K562 (cell line): ENCODE results near the gene ITPR2. TPM values are rescaled to one million over a fixed set of nuclear protein-coding genes. Genes with fewer than 3 reads are reported as not detected.

Experiments
- BHLHE40 ChIP-seq: IDR thresholded peaks from 2 replicates; pipeline ENCODE4 v1.6.1; 2011; ENCODE audit warnings: low read length, improper control_type of control experiment
- FOS ChIP-seq: IDR thresholded peaks from 3 replicates; pipeline ENCODE4 v1.6.1; 2011; ENCODE audit not compliant: insufficient read length; ENCODE audit errors: extremely low read depth
- HNRNPLL ChIP-seq: fragments of 200-400 bp; formaldehyde crosslinking; IDR thresholded peaks from 2 replicates; pipeline ENCODE4 v1.6.1; 2017; ENCODE audit warnings: low read length, low read depth, mild to moderate bottlenecking; ENCODE audit not compliant: poor library complexity, severe bottlenecking
- KHSRP ChIP-seq: fragments of 450-650 bp; IDR thresholded peaks from 2 replicates; pipeline ENCODE4 v1.6.1; 2017
- MAX ChIP-seq: sonication (generic); formaldehyde crosslinking; IDR thresholded peaks from 2 replicates; pipeline ENCODE4 v1.9.0; 2022; ENCODE audit warnings: mild to moderate bottlenecking, missing genetic modification reagents
- MTA2 ChIP-seq: fragments of 450-650 bp; IDR thresholded peaks from 2 replicates; pipeline ENCODE4 v1.6.1; 2016; ENCODE audit warnings: low read depth
- NCOA4 ChIP-seq: fragments of 450-650 bp; IDR thresholded peaks from 2 replicates; pipeline ENCODE4 v1.6.1; 2018; ENCODE audit warnings: mild to moderate bottlenecking; ENCODE audit not compliant: partially characterized antibody
- NFRKB ChIP-seq: fragments of 450-650 bp; IDR thresholded peaks from 2 replicates; pipeline ENCODE4 v1.6.1; 2016; ENCODE audit warnings: low read depth
- NR2F6 ChIP-seq: fragments of 450-650 bp; formaldehyde crosslinking; IDR thresholded peaks from 2 replicates; pipeline ENCODE4 v1.4.0; 2020; ENCODE audit warnings: mild to moderate bottlenecking
- OTX1 ChIP-seq: fragments of 450-650 bp; formaldehyde crosslinking; IDR thresholded peaks from 2 replicates; pipeline ENCODE4 v1.4.0; 2022; ENCODE audit warnings: mild to moderate bottlenecking
- RCOR1 ChIP-seq, 2 experiments: IDR thresholded peaks; 2 replicates each; pipeline ENCODE4 v1.6.1; 2012; ENCODE audit warnings: low read depth in 2 of 2, low read length in 2 of 2, borderline replicate concordance in 1 of 2, improper control_type of control experiment in 1 of 2
- RFX5 ChIP-seq: IDR thresholded peaks from 2 replicates; pipeline ENCODE4 v1.6.1; 2011; ENCODE audit warnings: low read depth, mild to moderate bottlenecking, improper control_type of control experiment, low read length
- SAP30 ChIP-seq: fragments of 200-600 bp; sonication (generic); IDR thresholded peaks from 2 replicates; pipeline ENCODE4 v1.6.1; 2012; ENCODE audit warnings: borderline replicate concordance, low read depth, mild to moderate bottlenecking, moderate library complexity, low read length, control low read depth, inconsistent platforms; ENCODE audit not compliant: insufficient read depth, poor library complexity, severe bottlenecking
- TEAD1 ChIP-seq, 2 experiments: fragments of 450-650 bp in 1 of 2; sonication (generic) in 1 of 2; formaldehyde crosslinking; IDR thresholded peaks; 2 replicates each; pipeline versions ENCODE4 v1.4.0 to v1.8.0; 2020 to 2022; ENCODE audit warnings: mild to moderate bottlenecking in 2 of 2, missing genetic modification reagents in 1 of 2
- TEAD4 ChIP-seq, 2 experiments: sonication (generic) in 1 of 2; formaldehyde crosslinking in 1 of 2; IDR thresholded peaks; 2 replicates each; pipeline versions ENCODE4 v1.6.1 to v1.8.0; 2012 to 2022; ENCODE audit warnings: borderline replicate concordance in 1 of 2, inconsistent platforms in 1 of 2, low read length in 1 of 2, mild to moderate bottlenecking in 1 of 2, missing genetic modification reagents in 1 of 2
- ZBTB40 ChIP-seq, 2 experiments: fragments of 450-650 bp in 1 of 2; sonication (generic) in 1 of 2; formaldehyde crosslinking in 1 of 2; IDR thresholded peaks; 2 replicates each; pipeline versions ENCODE4 v1.7.1 to v1.9.0; 2016 to 2022; ENCODE audit warnings: inconsistent platforms in 1 of 2, mild to moderate bottlenecking in 1 of 2, missing genetic modification reagents in 1 of 2
- ZC3H11A ChIP-seq: IDR thresholded peaks from 2 replicates; pipeline ENCODE4 v1.6.1; 2012; ENCODE audit warnings: low read depth, low read length, improper control_type of control experiment
- ZFPM2 ChIP-seq: fragments of 250-450 bp; sonication (Bioruptor Pico); IDR thresholded peaks from 2 replicates; pipeline ENCODE4 v1.5.1; 2022; ENCODE audit warnings: mild to moderate bottlenecking
- ZNF224 ChIP-seq: sonication (generic); formaldehyde crosslinking; IDR thresholded peaks from 2 replicates; pipeline ENCODE4 v1.8.0; 2022; ENCODE audit warnings: mild to moderate bottlenecking, missing genetic modification reagents
- ZNF253 ChIP-seq: fragments of 250-450 bp; sonication (Bioruptor Pico); conservative IDR thresholded peaks from 2 replicates; pipeline ENCODE4 v1.6.1; 2021; ENCODE audit warnings: mild to moderate bottlenecking
- ZNF57 ChIP-seq: fragments of 450-650 bp; formaldehyde crosslinking; IDR thresholded peaks from 2 replicates; pipeline ENCODE4 v1.4.0; 2020; ENCODE audit warnings: mild to moderate bottlenecking, moderate library complexity
- polyA plus RNA-seq, 8 experiments: library from polyadenylated mRNA; depleted of rRNA in 4 of 8; stranded (reverse) in 5 of 8; unstranded in 3 of 8; fragments of >200 nt; fragmentation: Nextera tagmentation in 2 of 8; fragmentation: Illumina TruSeq in 1 of 8; extraction: Ambion mirVana in 2 of 8; extraction: Trizol in 1 of 8; gene quantifications; 2 replicates each; pipeline versions ENCODE4 v1.2.1 to v1.2.3, GENCODE V29; 2011 to 2014; ENCODE audit warnings: inconsistent platforms in 1 of 8, missing spikeins in 1 of 8
- total RNA-seq, 7 experiments: library from RNA; depleted of rRNA in 6 of 7; stranded (reverse); fragments of >200 nt in 6 of 7; fragmentation: Illumina TruSeq in 2 of 7; extraction: Trizol in 2 of 7; gene quantifications; 2 replicates each; pipeline versions ENCODE4 v1.2.1 to v1.2.3, GENCODE V29; 2011 to 2021; ENCODE audit warnings: low replicate concordance in 1 of 7

Gene ITPR2
- total and polyA plus RNA-seq, 9 of the 15 experiments (the other 6 are each of a cell fraction or from before 2014, with no cell fraction given), result 0.21 to 3.3 (median 0.95) TPM

DNA sequence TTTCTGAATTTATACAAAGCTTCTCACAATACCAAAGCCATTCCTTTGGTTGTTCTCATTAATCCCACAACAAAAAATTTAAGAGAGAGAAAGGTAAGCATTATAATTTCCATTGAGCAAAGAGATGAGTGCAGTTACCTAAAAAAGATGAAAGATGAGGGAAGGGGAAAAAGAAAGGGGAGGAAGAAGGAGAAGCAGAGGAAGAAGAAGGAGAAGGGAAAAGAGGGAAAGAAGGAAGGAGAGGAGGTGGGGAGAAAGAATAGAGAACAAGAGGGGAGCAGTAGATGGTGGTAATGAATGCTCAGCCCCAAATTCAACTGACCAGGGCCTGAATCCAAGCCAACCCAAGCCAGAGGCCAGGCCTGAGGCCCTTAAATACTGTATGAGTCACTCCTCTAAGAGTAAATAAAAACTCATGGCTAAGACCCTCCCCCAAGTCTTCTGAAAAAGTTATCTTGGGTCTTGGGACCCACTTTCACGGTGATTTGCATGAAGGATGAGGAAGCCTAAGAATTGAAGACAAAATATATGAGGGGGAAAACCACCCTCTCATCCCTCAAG is 144.6 kb downstream of the ITPR2 start (continued):
- TF ChIP-seq BHLHE40 (no peak), FOS (peak; percentile 12), RFX5 (no peak), MAX (CRISPR knock-in tag) (no peak), NCOA4 (no peak), ZNF253 (no peak), ZC3H11A (no peak), TEAD4 (IDR thresholded peaks at IDR 0.05; ENCODE audit: low read length) (no peak), TEAD4 (CRISPR knock-in tag; IDR thresholded peaks at IDR 0.05; ENCODE audit: borderline replicate concordance) (no peak), KHSRP (no peak), OTX1 (CRISPR knock-in tag) (no peak), MTA2 (no peak), ZFPM2 (CRISPR knock-in tag) (no peak), NR2F6 (CRISPR knock-in tag) (no peak), ZNF57 (CRISPR knock-in tag) (no peak), ZBTB40 (IDR thresholded peaks at IDR 0.05) (no peak), ZBTB40 (CRISPR knock-in tag; IDR thresholded peaks at IDR 0.05) (no peak), NFRKB (peak; percentile 78; the same call in 1 of the 2 replicates), ZNF224 (CRISPR knock-in tag) (no peak), HNRNPLL (no peak), SAP30 (no peak), RCOR1 (IDR thresholded peaks at IDR 0.05; ENCODE audit: borderline replicate concordance in 1 of 2, low read depth in 2 of 2, low read length in 2 of 2) (no peak), TEAD1 (CRISPR knock-in tag; IDR thresholded peaks at IDR 0.05) (no peak)
